ENCODE data around the gene C5AR1. TPM values are rescaled to one million over a fixed set of nuclear protein-coding genes. Genes with fewer than 3 reads are reported as not detected.
A peak's percentile ranks its signal among the peaks of the same experiment; 100 is the strongest.

Gene C5AR1
- polyA plus RNA-seq, 1 of the 3 experiments (the other 2 are of a cell fraction), result 1.2 TPM

- TF ChIP-seq REST (IDR thresholded peaks at IDR 0.05; ENCODE audit: low read depth, low read length) (no peak), MXI1 (IDR thresholded peaks at IDR 0.05; ENCODE audit: low read depth, low read length) (peak; percentile 96), NFIC (IDR thresholded peaks at IDR 0.05; ENCODE audit: borderline replicate concordance) (no peak), RCOR1 (IDR thresholded peaks at IDR 0.05; ENCODE audit: low read length) (no peak), YY1 (IDR thresholded peaks at IDR 0.05; ENCODE audit: low read depth) (0 out of 2 replicates have a peak, but pooled peaks have one; percentile 57), ZBTB33 (IDR thresholded peaks at IDR 0.05; ENCODE audit: borderline replicate concordance, low read depth) (no peak), USF1 (IDR thresholded peaks at IDR 0.05; ENCODE audit: borderline replicate concordance, low read depth) (peak; percentile 58; the same call in 1 of the 2 replicates)
These were observed 39.4 kb downstream of the C5AR1 start, which contains the start of gene DHX34 (continued) for GRCh38 chr19:47348819-47349795.

GRCh38 chr19:47350630-47351029 lies 41.0 kb downstream of the C5AR1 start:
- Histone ChIP-seq H3K36me3 (replicated peaks in 1 of 2; ENCODE audit: control insufficient read depth in 1 of 2, insufficient read depth in 2 of 2, low read length in 1 of 2) (peaks cover 21 to 30% of the 10 kb centered on the region in 2 experiments), H3K27me3 (ENCODE audit: insufficient read depth) (no peaks in the 10 kb centered on the region), H3K9me2 (no peaks in the 10 kb centered on the region), H3K27ac (ENCODE audit: low read depth in 2 of 2, low read length in 1 of 2) (no peak overlapping the region), H4K20me1 (ENCODE audit: insufficient read depth) (0 out of 2 replicates have a peak, but pooled peaks cover 5% of the 10 kb centered on the region), H3K4me2 (peak overlapping the region; percentile 91), H3K9me3 (no peaks in the 10 kb centered on the region), H3F3A (replicated peaks; ENCODE audit: insufficient read depth) (peaks cover 4% of the 10 kb centered on the region), H2AFZ (ENCODE audit: low read depth) (no peak overlapping the region), H3K4me3 (ENCODE audit: low read depth in 2 of 2, low read length in 1 of 2) (peak overlapping the region in 1 of 2 experiments; percentile 89; a peak in 1 of 4 replicates), H3K79me2 (ENCODE audit: insufficient read depth) (peaks cover 56% of the 10 kb centered on the region), H3K9ac (no peak overlapping the region), H3K4me1 (ENCODE audit: control insufficient read depth in 1 of 2, insufficient read depth in 2 of 2, low read depth in 1 of 2, low read length in 1 of 2) (peaks cover 8 to 17% of the 10 kb centered on the region in 2 experiments; a peak in 2 of 4 replicates)
- ChIA-PET POLR2A (no interaction called here), CTCF (interaction anchor here (2.2 to 2.7 kb wide), 2 partner anchors 20 to 41 kb away, joined by 11 to 21 read pairs; no protein-coding TSS in a partner anchor)
- no peak for DNase-seq
- 71% methylated on average over 6 of the region's 6 CpGs for WGBS (ENCODE audit: low lambda C conversion rate)
- no peak for TF ChIP-seq RAD21 (IDR thresholded peaks at IDR 0.05; ENCODE audit: low read length)
- peak; percentile 5; the same call in 1 of the 2 replicates for TF ChIP-seq FOSL2 (IDR thresholded peaks at IDR 0.05; ENCODE audit: borderline replicate concordance, low read depth)

Measured in SK-N-SH (cell line).